ENCODE measurements around the gene FGD2. TPM values are rescaled to one million over a fixed set of nuclear protein-coding genes. Genes with fewer than 3 reads are reported as not detected.
"Not testable (repeated sequence)": the region's sequence is repeated elsewhere in the genome, so short reads cannot be mapped to it uniquely, and the experiment has no call there.

FGD2 gene
- total and polyA plus RNA-seq, 3 experiments from 2014 or later: 0.53 to 1.3 (median 1.2) TPM

- H3K27me3 ChIP-seq (ENCODE audit: insufficient read depth, low read length, poor library complexity, severe bottlenecking): no peaks in the 10 kb centered on the region
- no peaks in the 10 kb centered on the region for H3K9me3 ChIP-seq (ENCODE audit: low read length)
- no peak overlapping the region for H3K27ac Mint-ChIP-seq
- no peak for DNase-seq
- H3K4me3 ChIP-seq (ENCODE audit: low read length): no peak overlapping the region
- H3K27ac ChIP-seq (ENCODE audit: low read depth, low read length): no peak overlapping the region
- H3K9me3 Mint-ChIP-seq: no peaks in the 10 kb centered on the region
- H3K4me3 Mint-ChIP-seq: peak overlapping the region in 1 of 7 donors; percentile 18
- ChIA-PET POLR2A (no interaction called here), CTCF (interaction anchor here (1.5 kb wide), 2 partner anchors 38 to 115 kb away, joined by 5 to 6 read pairs; no protein-coding TSS in a partner anchor)
- no peaks in the 10 kb centered on the region for H3K36me3 ChIP-seq (ENCODE audit: insufficient read depth, low read length)
- no peaks in the 10 kb centered on the region for H3K27me3 Mint-ChIP-seq
- peaks cover 11 to 16% (median 16%) of the 10 kb centered on the region in 3 donors for H3K4me1 Mint-ChIP-seq
- H3K4me1 ChIP-seq (ENCODE audit: insufficient read depth, low read length): peaks cover 13% of the 10 kb centered on the region
- H3K36me3 Mint-ChIP-seq: no peaks in the 10 kb centered on the region
Measured at GRCh38 chr6:37056112-37056403, 50.6 kb downstream of the FGD2 start.

- CTCF ChIA-PET: interaction anchor here (1.4 to 1.5 kb wide), 2 partner anchors 9 to 115 kb away, joined by 4 to 6 read pairs; no protein-coding TSS in a partner anchor
- Histone ChIP-seq H3K27me3 (ENCODE audit: insufficient read depth, low read length, poor library complexity, severe bottlenecking) (no peaks in the 10 kb centered on the region), H3K4me3 (ENCODE audit: low read length) (no peak overlapping the region), H3K4me1 (ENCODE audit: insufficient read depth, low read length) (peaks cover 8% of the 10 kb centered on the region), H3K27ac (ENCODE audit: low read depth, low read length) (no peak overlapping the region), H3K36me3 (ENCODE audit: insufficient read depth, low read length) (no peaks in the 10 kb centered on the region), H3K9me3 (ENCODE audit: low read length) (no peaks in the 10 kb centered on the region)
- peak overlapping the region in 1 of 8 donors; percentile 2 for H3K27ac Mint-ChIP-seq
- H3K4me1 Mint-ChIP-seq: peaks cover 6 to 11% (median 11%) of the 10 kb centered on the region in 3 donors
- DNase-seq: no peak
- H3K4me3 Mint-ChIP-seq: no peak overlapping the region
- POLR2A ChIA-PET: no interaction called here
- H3K9me3 Mint-ChIP-seq: no peaks in the 10 kb centered on the region
- H3K36me3 Mint-ChIP-seq: no peaks in the 10 kb centered on the region
- H3K27me3 Mint-ChIP-seq: no peaks in the 10 kb centered on the region
Measured at GRCh38 chr6:37056439-37057127, 51.1 kb downstream of the FGD2 start.

GRCh38 chr6:37057128-37057471 is 51.6 kb downstream of the FGD2 start:
- Histone ChIP-seq H3K27ac (ENCODE audit: low read depth, low read length) (peak overlapping the region; percentile 85), H3K36me3 (ENCODE audit: insufficient read depth, low read length) (no peaks in the 10 kb centered on the region), H3K4me1 (ENCODE audit: insufficient read depth, low read length) (peaks cover 3% of the 10 kb centered on the region), H3K27me3 (ENCODE audit: insufficient read depth, low read length, poor library complexity, severe bottlenecking) (no peaks in the 10 kb centered on the region), H3K4me3 (ENCODE audit: low read length) (no peak overlapping the region), H3K9me3 (ENCODE audit: low read length) (no peaks in the 10 kb centered on the region)
- H3K36me3 Mint-ChIP-seq: no peaks in the 10 kb centered on the region
- H3K4me3 Mint-ChIP-seq: peak overlapping the region in 1 of 7 donors; percentile 33
- no peaks in the 10 kb centered on the region for H3K9me3 Mint-ChIP-seq
- no peak for DNase-seq
- H3K27ac Mint-ChIP-seq: peak overlapping the region in 2 of 8 donors; percentile 2 to 6
- no peaks in the 10 kb centered on the region for H3K27me3 Mint-ChIP-seq
- CTCF ChIA-PET: interaction anchor here (0.9 to 1.5 kb wide), 3 partner anchors 10 to 114 kb away, joined by 4 to 6 read pairs (median 4); no protein-coding TSS in a partner anchor
- POLR2A ChIA-PET: no interaction called here
- H3K4me1 Mint-ChIP-seq: peaks cover under 1 to 6% (median 5%) of the 10 kb centered on the region in 3 donors

GRCh38 chr6:37057678-37058077 is 52.2 kb downstream of the FGD2 start:
- no peaks in the 10 kb centered on the region for H3K36me3 ChIP-seq (ENCODE audit: insufficient read depth, low read length)
- Mint-ChIP-seq H3K4me1 (peaks cover 0 to 6% (median 5%) of the 10 kb centered on the region in 3 donors), H3K36me3 (no peaks in the 10 kb centered on the region), H3K9me3 (no peaks in the 10 kb centered on the region), H3K4me3 (no peak overlapping the region), H3K27ac (no peak overlapping the region), H3K27me3 (no peaks in the 10 kb centered on the region)
- H3K27ac ChIP-seq (ENCODE audit: low read depth, low read length): peak overlapping the region; percentile 85
- POLR2A ChIA-PET: no interaction called here
- no peak overlapping the region for H3K4me3 ChIP-seq (ENCODE audit: low read length)
- no peak for DNase-seq
- CTCF ChIA-PET: interaction anchor here (0.9 to 1.4 kb wide), 2 partner anchors 11 to 40 kb away, joined by 4 read pairs; no protein-coding TSS in a partner anchor
- no peaks in the 10 kb centered on the region for H3K27me3 ChIP-seq (ENCODE audit: insufficient read depth, low read length, poor library complexity, severe bottlenecking)
- H3K9me3 ChIP-seq (ENCODE audit: low read length): no peaks in the 10 kb centered on the region
- H3K4me1 ChIP-seq (ENCODE audit: insufficient read depth, low read length): no peaks in the 10 kb centered on the region

- H3K27me3 Mint-ChIP-seq: no peaks in the 10 kb centered on the region
- ChIA-PET POLR2A (no interaction called here), CTCF (interaction anchor here (1.1 to 1.3 kb wide), 2 partner anchors 11 to 114 kb away, joined by 3 read pairs; no protein-coding TSS in a partner anchor)
- peak overlapping the region; percentile 85 for H3K27ac ChIP-seq (ENCODE audit: low read depth, low read length)
- no peaks in the 10 kb centered on the region for H3K27me3 ChIP-seq (ENCODE audit: insufficient read depth, low read length, poor library complexity, severe bottlenecking)
- no peaks in the 10 kb centered on the region for H3K36me3 ChIP-seq (ENCODE audit: insufficient read depth, low read length)
- no peaks in the 10 kb centered on the region for H3K9me3 ChIP-seq (ENCODE audit: low read length)
- H3K4me3 ChIP-seq (ENCODE audit: low read length): no peak overlapping the region
- H3K4me1 Mint-ChIP-seq: peaks cover 0 to 6% (median 5%) of the 10 kb centered on the region in 3 donors
- H3K27ac Mint-ChIP-seq: no peak overlapping the region
- H3K36me3 Mint-ChIP-seq: no peaks in the 10 kb centered on the region
- no peak overlapping the region for H3K4me3 Mint-ChIP-seq
- H3K9me3 Mint-ChIP-seq: no peaks in the 10 kb centered on the region
- no peaks in the 10 kb centered on the region for H3K4me1 ChIP-seq (ENCODE audit: insufficient read depth, low read length)
- DNase-seq: no peak
Measured at GRCh38 chr6:37058084-37058586, 52.7 kb downstream of the FGD2 start.

- H3K27me3 Mint-ChIP-seq; H3K4me1 ChIP-seq (ENCODE audit: insufficient read depth, low read length); H3K4me1 Mint-ChIP-seq; H3K9me3 ChIP-seq (ENCODE audit: low read length); H3K36me3 Mint-ChIP-seq; POLR2A ChIA-PET; H3K36me3 ChIP-seq (ENCODE audit: insufficient read depth, low read length); H3K27me3 ChIP-seq (ENCODE audit: insufficient read depth, low read length, poor library complexity, severe bottlenecking); DNase-seq; H3K4me3 ChIP-seq (ENCODE audit: low read length); H3K4me3 Mint-ChIP-seq; H3K9me3 Mint-ChIP-seq: not testable (repeated sequence)
- CTCF ChIA-PET: interaction anchor here (0.9 to 1.3 kb wide), 4 partner anchors 12 to 151 kb away, joined by 3 read pairs; no protein-coding TSS in a partner anchor
- peak overlapping the region in 1 of 8 donors; percentile 29 for H3K27ac Mint-ChIP-seq
- peak overlapping the region; percentile 85 for H3K27ac ChIP-seq (ENCODE audit: low read depth, low read length)
Measured at GRCh38 chr6:37058984-37059343, 53.5 kb downstream of the FGD2 start.

- H3K27ac Mint-ChIP-seq: no peak overlapping the region
- DNase-seq: no peak
- peaks cover 0 to 5% (median 4%) of the 10 kb centered on the region in 3 donors for H3K4me1 Mint-ChIP-seq
- H3K27me3 Mint-ChIP-seq: no peaks in the 10 kb centered on the region
- Histone ChIP-seq H3K27ac (ENCODE audit: low read depth, low read length) (peak overlapping the region; percentile 85), H3K4me3 (ENCODE audit: low read length) (no peak overlapping the region), H3K4me1 (ENCODE audit: insufficient read depth, low read length) (no peaks in the 10 kb centered on the region), H3K9me3 (ENCODE audit: low read length) (no peaks in the 10 kb centered on the region), H3K36me3 (ENCODE audit: insufficient read depth, low read length) (no peaks in the 10 kb centered on the region), H3K27me3 (ENCODE audit: insufficient read depth, low read length, poor library complexity, severe bottlenecking) (no peaks in the 10 kb centered on the region)
- CTCF ChIA-PET: interaction anchor here (0.8 to 1.3 kb wide), 5 partner anchors 8 to 151 kb away, joined by 3 read pairs; no protein-coding TSS in a partner anchor
- no peak overlapping the region for H3K4me3 Mint-ChIP-seq
- no peaks in the 10 kb centered on the region for H3K9me3 Mint-ChIP-seq
- POLR2A ChIA-PET: interaction anchor here (0.6 kb wide), 1 partner anchor 104 kb away, joined by 6 read pairs; no protein-coding TSS in a partner anchor
- no peaks in the 10 kb centered on the region for H3K36me3 Mint-ChIP-seq
Measured at GRCh38 chr6:37059344-37060194, 54.1 kb downstream of the FGD2 start.

GRCh38 chr6:37060195-37060559 is 54.7 kb downstream of the FGD2 start:
- DNase-seq: no peak
- H3K27me3 ChIP-seq (ENCODE audit: insufficient read depth, low read length, poor library complexity, severe bottlenecking): no peaks in the 10 kb centered on the region
- no peaks in the 10 kb centered on the region for H3K9me3 ChIP-seq (ENCODE audit: low read length)
- Mint-ChIP-seq H3K9me3 (no peaks in the 10 kb centered on the region), H3K4me3 (no peak overlapping the region), H3K4me1 (no peaks in the 10 kb centered on the region), H3K27me3 (no peaks in the 10 kb centered on the region), H3K27ac (no peak overlapping the region), H3K36me3 (no peaks in the 10 kb centered on the region)
- no peak overlapping the region for H3K4me3 ChIP-seq (ENCODE audit: low read length)
- H3K27ac ChIP-seq (ENCODE audit: low read depth, low read length): peak overlapping the region; percentile 85
- POLR2A ChIA-PET: interaction anchor here (0.6 kb wide), 1 partner anchor 103 kb away, joined by 6 read pairs; no protein-coding TSS in a partner anchor
- H3K4me1 ChIP-seq (ENCODE audit: insufficient read depth, low read length): no peaks in the 10 kb centered on the region
- no peaks in the 10 kb centered on the region for H3K36me3 ChIP-seq (ENCODE audit: insufficient read depth, low read length)
- CTCF ChIA-PET: interaction anchor here (0.8 to 1.3 kb wide), 2 partner anchors 9 to 150 kb away, joined by 3 read pairs; no protein-coding TSS in a partner anchor
